GM13976 (cell line): ENCODE data around the gene MIB1.
"Not testable (repeated sequence)": the region's sequence is repeated elsewhere in the genome, so short reads cannot be mapped to it uniquely, and the experiment has no call there.

Source experiments
- DNase-seq: peaks from one replicate; pipeline ENCODE4 v3.0.0; 2012; ENCODE audit warnings: low spot score
- in situ Hi-C: fragments of 300-500 bp; cut with MboI; formaldehyde crosslinking; loops from one replicate; pipeline ENCODE4 v1.12.0; 2022; ENCODE audit warnings: low sequenced_read_pairs, mixed read lengths, inconsistent platforms; ENCODE audit not compliant: unreplicated experiment
- TF ChIP-seq, protein P1 (sequence below): IDR thresholded peaks from 2 replicates; pipeline ENCODE4 v1.5.1; 2012; ENCODE audit warnings: borderline replicate concordance, mild to moderate bottlenecking; ENCODE audit not compliant: insufficient read depth; ENCODE audit errors: extremely low read depth, missing control alignments, control extremely low read depth

The MIB1 gene

GRCh38 chr18:21704603-21705364 lies 35.8 kb upstream of the MIB1 start, which contains the start of gene ABHD3:
ABHD3 (minus strand) TSS chr18:21704774; CDS start chr18:21704665, 109 bp downstream.
- peak; percentile 94 for DNase-seq
- TF ChIP-seq, protein P1, sequence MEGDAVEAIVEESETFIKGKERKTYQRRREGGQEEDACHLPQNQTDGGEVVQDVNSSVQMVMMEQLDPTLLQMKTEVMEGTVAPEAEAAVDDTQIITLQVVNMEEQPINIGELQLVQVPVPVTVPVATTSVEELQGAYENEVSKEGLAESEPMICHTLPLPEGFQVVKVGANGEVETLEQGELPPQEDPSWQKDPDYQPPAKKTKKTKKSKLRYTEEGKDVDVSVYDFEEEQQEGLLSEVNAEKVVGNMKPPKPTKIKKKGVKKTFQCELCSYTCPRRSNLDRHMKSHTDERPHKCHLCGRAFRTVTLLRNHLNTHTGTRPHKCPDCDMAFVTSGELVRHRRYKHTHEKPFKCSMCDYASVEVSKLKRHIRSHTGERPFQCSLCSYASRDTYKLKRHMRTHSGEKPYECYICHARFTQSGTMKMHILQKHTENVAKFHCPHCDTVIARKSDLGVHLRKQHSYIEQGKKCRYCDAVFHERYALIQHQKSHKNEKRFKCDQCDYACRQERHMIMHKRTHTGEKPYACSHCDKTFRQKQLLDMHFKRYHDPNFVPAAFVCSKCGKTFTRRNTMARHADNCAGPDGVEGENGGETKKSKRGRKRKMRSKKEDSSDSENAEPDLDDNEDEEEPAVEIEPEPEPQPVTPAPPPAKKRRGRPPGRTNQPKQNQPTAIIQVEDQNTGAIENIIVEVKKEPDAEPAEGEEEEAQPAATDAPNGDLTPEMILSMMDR: no peak
- in situ Hi-C loops: no loop called here

DNA sequence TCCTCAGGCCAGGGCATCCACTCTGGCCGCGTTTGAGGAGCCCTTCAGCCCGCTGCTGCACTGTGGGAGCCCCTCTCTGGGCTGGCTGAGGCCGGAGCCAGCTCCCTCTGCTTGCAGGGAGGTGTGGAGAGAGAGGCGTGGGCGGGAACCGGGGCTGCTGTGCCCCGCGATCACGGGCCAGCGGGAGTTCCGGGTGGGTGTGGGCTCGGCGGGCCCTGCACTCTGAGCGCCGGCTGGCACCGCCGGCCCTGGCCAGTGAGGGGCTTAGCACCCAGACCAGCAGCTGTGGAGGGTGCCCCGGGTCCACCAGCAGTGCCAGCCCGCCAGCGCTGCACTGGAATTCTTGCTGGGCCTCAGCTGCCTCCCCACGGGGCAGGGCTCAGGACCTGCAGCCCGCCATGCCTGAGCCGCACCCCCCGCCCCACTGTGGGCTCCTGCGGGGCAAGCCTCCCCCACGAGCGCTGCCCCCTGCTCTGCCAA lies 34.2 kb upstream of the MIB1 start:
- TF ChIP-seq, protein P1: no peak
- no peak for DNase-seq
- in situ Hi-C loops: no loop called here

GRCh38 chr18:21707130-21707529 lies 33.5 kb upstream of the MIB1 start:
- in situ Hi-C loops, DNase-seq: not testable (repeated sequence)

- in situ Hi-C loops: no loop called here
- TF ChIP-seq, protein P1: no peak
- no peak for DNase-seq
Measured at GRCh38 chr18:21714474-21714873, 26.1 kb upstream of the MIB1 start.

GRCh38 chr18:21722687-21723086 lies 17.9 kb upstream of the MIB1 start:
- in situ Hi-C loops: no loop called here

DNA sequence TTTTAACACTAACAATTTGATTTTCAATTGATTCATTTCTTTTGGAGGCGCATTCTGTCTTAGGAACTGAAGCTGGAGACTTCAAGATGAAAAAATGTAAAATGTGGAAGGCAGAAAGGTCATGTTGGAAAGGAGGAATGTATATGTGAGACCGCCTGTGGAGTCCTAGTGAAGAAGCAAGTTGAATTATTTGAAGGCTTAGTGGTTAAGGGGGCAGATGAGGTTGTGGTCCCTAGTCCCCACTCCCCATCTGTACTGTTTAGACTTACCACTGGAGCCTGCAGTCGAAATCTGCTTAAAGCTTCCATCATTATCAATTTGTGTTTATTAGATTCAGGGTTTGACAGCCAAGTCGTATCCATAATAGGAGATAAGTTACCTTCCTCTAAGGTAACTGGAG lies 15.4 kb upstream of the MIB1 start:
- TF ChIP-seq, protein P1: no peak
- in situ Hi-C loops: no loop called here
- no peak for DNase-seq

More at GRCh38 chr18:21722687-21723086, 17.9 kb upstream of the MIB1 start:
- no peak for DNase-seq
- TF ChIP-seq, protein P1: no peak

- no peak for DNase-seq
- TF ChIP-seq, protein P1: no peak
- in situ Hi-C loops: no loop called here
Measured at GRCh38 chr18:21727702-21728101, 12.9 kb upstream of the MIB1 start.
